Daoy (cell line): ENCODE results near the gene RAPGEF1. TPM values are rescaled to one million over a fixed set of nuclear protein-coding genes. Genes with fewer than 3 reads are reported as not detected.
A peak's percentile ranks its signal among the peaks of the same experiment; 100 is the strongest.

Experiments used
- DNase-seq: peaks from one replicate; pipeline ENCODE4 v3.0.0-alpha.2; 2015; ENCODE audit warnings: low read depth
- total RNA-seq: library from RNA; depleted of rRNA; stranded (reverse); fragments of >200 nt; shearing (Covaris generic); gene quantifications from 2 replicates; pipeline ENCODE4 v1.2.3, GENCODE V29; 2014; rRNA removed

RAPGEF1 gene
- total RNA-seq, 1 experiment from 2014 or later: 34.2 TPM

- DNase-seq: peak; percentile 93
Observed at GRCh38 chr9:131530920-131531832, 208.7 kb downstream of the RAPGEF1 start, which contains the start of gene UCK1. Gene UCK1 (minus strand): TSS chr9:131531263. CDS start chr9:131531174, 89 bp downstream.

- peak; percentile 56 for DNase-seq
Observed at GRCh38 chr9:131530546-131530919, 209.3 kb downstream of the RAPGEF1 start.

GRCh38 chr9:131529597-131530545 lies 210.0 kb downstream of the RAPGEF1 start:
- no peak for DNase-seq

GRCh38 chr9:131528886-131529505 lies 210.9 kb downstream of the RAPGEF1 start:
- no peak for DNase-seq

GRCh38 chr9:131528186-131528585 lies 211.7 kb downstream of the RAPGEF1 start:
- DNase-seq: no peak

Other genes starting within 250 kb of the RAPGEF1 start
- 22.9 and 31.2 TPM in 2 replicates for gene POMT1, start 237.2 kb downstream of the RAPGEF1 start, total RNA-seq
- gene UCK1, start 208.8 kb downstream of the RAPGEF1 start, total RNA-seq: 36.5 and 37.7 TPM in 2 replicates
- gene PRRT1B, start 194.6 kb downstream of the RAPGEF1 start, total RNA-seq: not detected in 2 replicates